HepG2 (cell line): Measurements from ENCODE around the gene CMA1.

Experiments used
- CHCHD3 ChIP-seq: sonication (generic); formaldehyde crosslinking; IDR thresholded peaks from 2 replicates; pipeline ENCODE4 v1.8.0; 2022; ENCODE audit warnings: mild to moderate bottlenecking, missing genetic modification reagents, moderate library complexity
- HDAC2 ChIP-seq: sonication (generic); formaldehyde crosslinking; IDR thresholded peaks from 2 replicates; pipeline ENCODE4 v1.4.0; 2020; ENCODE audit warnings: missing genetic modification reagents
- MEIS1 ChIP-seq: sonication (generic); formaldehyde crosslinking; IDR thresholded peaks from 2 replicates; pipeline ENCODE4 v1.9.0; 2021; ENCODE audit warnings: mild to moderate bottlenecking, missing genetic modification reagents, moderate library complexity, borderline replicate concordance

- TF ChIP-seq MEIS1 (CRISPR knock-in tag) (no peak), HDAC2 (CRISPR knock-in tag) (no peak), CHCHD3 (CRISPR knock-in tag) (no peak)
Observed at GRCh38 chr14:24542346-24542936, 34.4 kb upstream of the CMA1 start.
